Measurements from ENCODE around the gene MYLIP. TPM values are rescaled to one million over a fixed set of nuclear protein-coding genes. Genes with fewer than 3 reads are reported as not detected.

The MYLIP gene
- total RNA-seq, 1 experiment from 2014 or later: 12.5 TPM

- POLR2A ChIA-PET (ENCODE audit: unreplicated experiment): no interaction called here
- no peak overlapping the region for H3K9ac ChIP-seq (ENCODE audit: low read length)
- no peaks in the 10 kb centered on the region for H3F3A ChIP-seq (ENCODE audit: low read length, unreplicated experiment)
- ATAC-seq (no peak), DNase-seq (no peak)
- no peak overlapping the region for H3K4me2 ChIP-seq (ENCODE audit: low read length)
- intact Hi-C loops (cut with micrococcal nuclease): no loop called here
- no peaks in the 10 kb centered on the region for H3K36me3 ChIP-seq (ENCODE audit: low read depth, low read length)
- no peak overlapping the region for H3K27ac ChIP-seq (ENCODE audit: low read length)
- no peak overlapping the region for H3K4me3 ChIP-seq (ENCODE audit: low read length)
- CTCF ChIA-PET: no interaction called here
- no peaks in the 10 kb centered on the region for H3K4me1 ChIP-seq (ENCODE audit: insufficient read depth, low read length)
- no peaks in the 10 kb centered on the region for H3K27me3 ChIP-seq (ENCODE audit: low read length)
- no TSS peak for BruUV-seq (replicated peaks)
- no peaks in the 10 kb centered on the region for H4K20me1 ChIP-seq (ENCODE audit: low read length)
- no peaks in the 10 kb centered on the region for H3K9me2 ChIP-seq (replicated peaks; ENCODE audit: low read length)
- H3K9me3 ChIP-seq (ENCODE audit: low read length): no peaks in the 10 kb centered on the region
- no peak for TF ChIP-seq EZH2phosphoT487 (IDR thresholded peaks at IDR 0.05; ENCODE audit: borderline replicate concordance, low read length)
- no peak for TF ChIP-seq EZH2 (IDR thresholded peaks at IDR 0.05; ENCODE audit: low read length, unreplicated experiment)
- TF ChIP-seq, protein P1, sequence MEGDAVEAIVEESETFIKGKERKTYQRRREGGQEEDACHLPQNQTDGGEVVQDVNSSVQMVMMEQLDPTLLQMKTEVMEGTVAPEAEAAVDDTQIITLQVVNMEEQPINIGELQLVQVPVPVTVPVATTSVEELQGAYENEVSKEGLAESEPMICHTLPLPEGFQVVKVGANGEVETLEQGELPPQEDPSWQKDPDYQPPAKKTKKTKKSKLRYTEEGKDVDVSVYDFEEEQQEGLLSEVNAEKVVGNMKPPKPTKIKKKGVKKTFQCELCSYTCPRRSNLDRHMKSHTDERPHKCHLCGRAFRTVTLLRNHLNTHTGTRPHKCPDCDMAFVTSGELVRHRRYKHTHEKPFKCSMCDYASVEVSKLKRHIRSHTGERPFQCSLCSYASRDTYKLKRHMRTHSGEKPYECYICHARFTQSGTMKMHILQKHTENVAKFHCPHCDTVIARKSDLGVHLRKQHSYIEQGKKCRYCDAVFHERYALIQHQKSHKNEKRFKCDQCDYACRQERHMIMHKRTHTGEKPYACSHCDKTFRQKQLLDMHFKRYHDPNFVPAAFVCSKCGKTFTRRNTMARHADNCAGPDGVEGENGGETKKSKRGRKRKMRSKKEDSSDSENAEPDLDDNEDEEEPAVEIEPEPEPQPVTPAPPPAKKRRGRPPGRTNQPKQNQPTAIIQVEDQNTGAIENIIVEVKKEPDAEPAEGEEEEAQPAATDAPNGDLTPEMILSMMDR (conservative IDR thresholded peaks at IDR 0.05; ENCODE audit: low read depth, low read length): no peak
- no peak overlapping the region for H2AFZ ChIP-seq (ENCODE audit: low read length)
- H3K79me2 ChIP-seq (ENCODE audit: low read length): no peaks in the 10 kb centered on the region
These were observed 30.2 kb downstream of the MYLIP start for GRCh38 chr6:16158943-16159557.

DNA sequence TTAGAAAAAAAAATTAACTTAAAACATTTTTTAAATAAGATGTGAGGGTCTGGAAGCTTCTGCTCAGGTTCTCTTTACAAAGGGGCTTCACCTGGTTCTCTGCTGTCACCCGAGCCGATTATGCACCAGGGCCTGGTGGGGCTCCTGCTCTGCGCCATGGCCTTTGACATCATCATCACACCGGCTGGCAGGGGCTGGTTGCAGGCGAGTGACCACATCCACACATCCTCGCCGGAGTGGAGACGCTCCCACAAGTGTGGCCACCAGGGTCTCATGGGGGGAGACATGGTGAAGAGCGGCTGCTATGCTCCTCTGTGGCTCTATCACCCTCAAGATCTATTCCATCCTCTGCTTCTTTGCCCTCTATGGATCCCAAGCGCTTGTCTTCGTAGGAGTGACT lies 31.9 kb downstream of the MYLIP start:
- Histone ChIP-seq H2AFZ (ENCODE audit: low read length) (no peak overlapping the region), H3K27me3 (ENCODE audit: low read length) (0 out of 2 replicates have a peak, but pooled peaks cover 2% of the 10 kb centered on the region), H3K79me2 (ENCODE audit: low read length) (no peaks in the 10 kb centered on the region), H4K20me1 (ENCODE audit: low read length) (no peaks in the 10 kb centered on the region), H3K9me2 (replicated peaks; ENCODE audit: low read length) (no peaks in the 10 kb centered on the region), H3K4me1 (ENCODE audit: insufficient read depth, low read length) (no peaks in the 10 kb centered on the region), H3K27ac (ENCODE audit: low read length) (no peak overlapping the region), H3K4me3 (ENCODE audit: low read length) (no peak overlapping the region), H3K9me3 (ENCODE audit: low read length) (no peaks in the 10 kb centered on the region), H3K36me3 (ENCODE audit: low read depth, low read length) (no peaks in the 10 kb centered on the region), H3K4me2 (ENCODE audit: low read length) (no peak overlapping the region), H3F3A (ENCODE audit: low read length, unreplicated experiment) (no peaks in the 10 kb centered on the region), H3K9ac (ENCODE audit: low read length) (no peak overlapping the region)
- ATAC-seq (no peak), DNase-seq (no peak)
- intact Hi-C loops (cut with micrococcal nuclease): no loop called here
- no TSS peak for BruUV-seq (replicated peaks)
- ChIA-PET CTCF (no interaction called here), POLR2A (ENCODE audit: unreplicated experiment) (no interaction called here)
- TF ChIP-seq EZH2phosphoT487 (IDR thresholded peaks at IDR 0.05; ENCODE audit: borderline replicate concordance, low read length): no peak
- TF ChIP-seq EZH2 (IDR thresholded peaks at IDR 0.05; ENCODE audit: low read length, unreplicated experiment): no peak
- TF ChIP-seq, protein P1 (conservative IDR thresholded peaks at IDR 0.05; ENCODE audit: low read depth, low read length): no peak

DNA sequence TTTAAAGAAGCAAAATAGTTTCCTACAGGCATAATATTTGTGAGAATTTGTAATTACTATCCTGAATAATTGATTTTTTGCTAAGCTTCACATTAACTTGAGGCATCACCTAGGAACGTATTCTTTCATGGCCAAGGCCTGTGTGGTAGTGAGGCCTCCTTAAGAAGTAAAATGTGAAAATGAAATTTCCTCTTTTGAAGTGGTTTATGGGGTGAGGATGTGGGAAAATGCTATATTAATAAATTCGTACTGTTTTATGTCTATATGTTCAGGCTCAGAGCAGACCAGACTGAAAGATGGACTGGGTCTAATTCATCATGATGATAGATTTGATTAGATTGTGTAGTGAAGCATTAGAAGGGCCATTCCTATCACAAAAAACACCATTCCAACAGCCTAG lies 33.1 kb downstream of the MYLIP start:
- POLR2A ChIA-PET (ENCODE audit: unreplicated experiment): no interaction called here
- no peak for ATAC-seq
- no peak overlapping the region for H3K27ac ChIP-seq (ENCODE audit: low read length)

More for the DNA sequence above, 33.1 kb downstream of the MYLIP start:
- CTCF ChIA-PET: no interaction called here
- no peak overlapping the region for H3K9ac ChIP-seq (ENCODE audit: low read length)
- H3K27me3 ChIP-seq (ENCODE audit: low read length): peaks cover 14% of the 10 kb centered on the region
- no peaks in the 10 kb centered on the region for H3F3A ChIP-seq (ENCODE audit: low read length, unreplicated experiment)
- H2AFZ ChIP-seq (ENCODE audit: low read length): no peak overlapping the region
- no peaks in the 10 kb centered on the region for H3K9me2 ChIP-seq (replicated peaks; ENCODE audit: low read length)
- H3K4me2 ChIP-seq (ENCODE audit: low read length): no peak overlapping the region
- no peaks in the 10 kb centered on the region for H3K4me1 ChIP-seq (ENCODE audit: insufficient read depth, low read length)
- intact Hi-C loops (cut with micrococcal nuclease): no loop called here
- no peak overlapping the region for H3K4me3 ChIP-seq (ENCODE audit: low read length)
- H3K79me2 ChIP-seq (ENCODE audit: low read length): no peaks in the 10 kb centered on the region
- no peak for DNase-seq
- no peak for TF ChIP-seq EZH2phosphoT487 (IDR thresholded peaks at IDR 0.05; ENCODE audit: borderline replicate concordance, low read length)
- no peaks in the 10 kb centered on the region for H4K20me1 ChIP-seq (ENCODE audit: low read length)
- no TSS peak for BruUV-seq (replicated peaks)
- no peaks in the 10 kb centered on the region for H3K36me3 ChIP-seq (ENCODE audit: low read depth, low read length)
- H3K9me3 ChIP-seq (ENCODE audit: low read length): no peaks in the 10 kb centered on the region

Measured in PC-3 (cell line).